Peyer's patch (tissue), 4 donors: Measurements from ENCODE around the gene IKZF3.

Experiments used
- POLR2A ChIP-seq, 2 donors: fragments of 450-650 bp; IDR thresholded peaks; one replicate each; pipeline ENCODE4 v1.5.1; 2017; ENCODE audit warnings: antibody characterized with exemption in 2 of 2, mild to moderate bottlenecking in 2 of 2, moderate library complexity in 2 of 2
- TF ChIP-seq, protein P1 (sequence below), 6 experiments: fragments of 450-650 bp in 4 of 6; fragments of 200-600 bp in 2 of 6; sonication (generic) in 1 of 6; IDR thresholded peaks; one replicate each; pipeline ENCODE4 v1.5.1; 2017 to 2019; ENCODE audit warnings: antibody characterized with exemption in 6 of 6, mild to moderate bottlenecking in 3 of 6, moderate library complexity in 1 of 6

- TF ChIP-seq, protein P1, sequence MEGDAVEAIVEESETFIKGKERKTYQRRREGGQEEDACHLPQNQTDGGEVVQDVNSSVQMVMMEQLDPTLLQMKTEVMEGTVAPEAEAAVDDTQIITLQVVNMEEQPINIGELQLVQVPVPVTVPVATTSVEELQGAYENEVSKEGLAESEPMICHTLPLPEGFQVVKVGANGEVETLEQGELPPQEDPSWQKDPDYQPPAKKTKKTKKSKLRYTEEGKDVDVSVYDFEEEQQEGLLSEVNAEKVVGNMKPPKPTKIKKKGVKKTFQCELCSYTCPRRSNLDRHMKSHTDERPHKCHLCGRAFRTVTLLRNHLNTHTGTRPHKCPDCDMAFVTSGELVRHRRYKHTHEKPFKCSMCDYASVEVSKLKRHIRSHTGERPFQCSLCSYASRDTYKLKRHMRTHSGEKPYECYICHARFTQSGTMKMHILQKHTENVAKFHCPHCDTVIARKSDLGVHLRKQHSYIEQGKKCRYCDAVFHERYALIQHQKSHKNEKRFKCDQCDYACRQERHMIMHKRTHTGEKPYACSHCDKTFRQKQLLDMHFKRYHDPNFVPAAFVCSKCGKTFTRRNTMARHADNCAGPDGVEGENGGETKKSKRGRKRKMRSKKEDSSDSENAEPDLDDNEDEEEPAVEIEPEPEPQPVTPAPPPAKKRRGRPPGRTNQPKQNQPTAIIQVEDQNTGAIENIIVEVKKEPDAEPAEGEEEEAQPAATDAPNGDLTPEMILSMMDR (IDR thresholded peaks at IDR 0.05) = no peak
- TF ChIP-seq POLR2A (IDR thresholded peaks at IDR 0.05) = no peak
These were observed 105.9 kb downstream of the IKZF3 start for GRCh38 chr17:39757931-39758873.
